Endothelial cell of umbilical vein (primary cell): Measurements from ENCODE around the gene MFAP4.

Source experiments
- EZH2 ChIP-seq: IDR thresholded peaks from 2 replicates; pipeline ENCODE4 v1.6.1; 2012; ENCODE audit warnings: borderline replicate concordance, low read depth, mild to moderate bottlenecking, moderate library complexity, low read length, inconsistent platforms; ENCODE audit not compliant: severe bottlenecking
- FOS ChIP-seq: IDR thresholded peaks from 2 replicates; pipeline ENCODE4 v1.6.1; 2011; ENCODE audit warnings: mild to moderate bottlenecking, low read length, moderate library complexity, borderline replicate concordance; ENCODE audit not compliant: insufficient read depth
- MYC ChIP-seq: IDR thresholded peaks from one replicate; pipeline ENCODE4 v1.6.1; 2011; ENCODE audit warnings: mild to moderate bottlenecking, low read depth, low read length
- POLR2A ChIP-seq: IDR thresholded peaks from 2 replicates; pipeline ENCODE4 v1.6.1; 2012; ENCODE audit warnings: low read depth, mild to moderate bottlenecking, control low read depth, low read length
- POLR2AphosphoS5 ChIP-seq: IDR thresholded peaks from 2 replicates; pipeline ENCODE4 v1.6.1; 2012; ENCODE audit warnings: low read depth, mild to moderate bottlenecking, control low read depth, low read length, moderate library complexity; ENCODE audit not compliant: insufficient read depth
- TF ChIP-seq, protein P1 (sequence below), 2 donors: IDR thresholded peaks; 1 replicate in 1 of 2; 2 replicates in 1 of 2; pipeline ENCODE4 v1.5.1; 2011; ENCODE audit warnings: low read length in 2 of 2, mild to moderate bottlenecking in 2 of 2, moderate library complexity in 2 of 2, control low read depth in 1 of 2, inconsistent platforms in 1 of 2, low read depth in 1 of 2; ENCODE audit not compliant: insufficient read depth in 1 of 2; ENCODE audit errors: extremely low read depth in 1 of 2
- TF ChIP-seq, protein P2 (sequence below): IDR thresholded peaks from 2 replicates; pipeline ENCODE4 v1.6.1; 2011; ENCODE audit not compliant: insufficient read depth, insufficient read length

DNA sequence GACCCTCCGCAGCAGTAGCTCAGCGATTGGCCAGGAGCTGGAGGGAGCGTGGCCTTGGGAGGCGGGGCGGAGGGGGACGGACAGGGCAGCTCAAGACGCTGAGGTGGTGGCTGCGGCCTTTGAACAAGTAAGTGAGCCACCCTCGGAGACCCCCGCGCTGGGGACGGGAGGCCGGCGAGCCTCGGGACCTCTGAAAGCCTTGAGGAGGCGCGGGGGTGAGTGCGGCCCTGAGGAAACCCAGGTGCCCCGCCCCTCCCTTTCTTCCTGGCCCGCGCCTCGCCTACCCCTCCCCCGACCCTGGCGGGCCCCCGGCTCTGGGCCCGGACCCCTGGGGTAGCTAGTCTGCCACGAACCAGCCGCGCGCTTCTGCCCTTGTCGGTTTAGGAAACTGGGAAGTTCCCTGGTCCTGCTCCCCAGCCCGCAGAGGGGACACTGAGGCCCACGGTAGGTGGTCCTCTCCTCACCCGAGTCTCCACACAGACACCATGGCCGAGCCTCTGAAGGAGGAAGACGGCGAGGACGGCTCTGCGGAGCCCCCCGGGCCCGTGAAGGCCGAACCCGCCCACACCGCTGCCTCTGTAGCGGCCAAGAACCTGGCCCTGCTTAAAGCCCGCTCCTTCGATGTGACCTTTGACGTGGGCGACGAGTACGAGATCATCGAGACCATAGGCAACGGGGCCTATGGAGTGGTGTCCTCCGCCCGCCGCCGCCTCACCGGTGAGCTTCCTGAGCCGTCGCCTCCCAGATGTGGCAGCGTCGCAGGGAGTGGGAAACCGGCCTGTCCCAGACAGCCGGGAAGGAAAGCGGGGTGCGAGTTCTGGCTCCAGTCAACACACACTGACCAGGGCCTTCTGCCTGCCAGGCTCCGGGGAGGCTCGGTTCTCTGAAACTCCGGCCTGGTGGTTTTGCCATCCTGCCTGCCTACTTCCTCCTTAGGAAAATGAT, 8.3 kb downstream of the MFAP4 start, which contains the start of gene MAPK7:
- TF ChIP-seq, protein P1, sequence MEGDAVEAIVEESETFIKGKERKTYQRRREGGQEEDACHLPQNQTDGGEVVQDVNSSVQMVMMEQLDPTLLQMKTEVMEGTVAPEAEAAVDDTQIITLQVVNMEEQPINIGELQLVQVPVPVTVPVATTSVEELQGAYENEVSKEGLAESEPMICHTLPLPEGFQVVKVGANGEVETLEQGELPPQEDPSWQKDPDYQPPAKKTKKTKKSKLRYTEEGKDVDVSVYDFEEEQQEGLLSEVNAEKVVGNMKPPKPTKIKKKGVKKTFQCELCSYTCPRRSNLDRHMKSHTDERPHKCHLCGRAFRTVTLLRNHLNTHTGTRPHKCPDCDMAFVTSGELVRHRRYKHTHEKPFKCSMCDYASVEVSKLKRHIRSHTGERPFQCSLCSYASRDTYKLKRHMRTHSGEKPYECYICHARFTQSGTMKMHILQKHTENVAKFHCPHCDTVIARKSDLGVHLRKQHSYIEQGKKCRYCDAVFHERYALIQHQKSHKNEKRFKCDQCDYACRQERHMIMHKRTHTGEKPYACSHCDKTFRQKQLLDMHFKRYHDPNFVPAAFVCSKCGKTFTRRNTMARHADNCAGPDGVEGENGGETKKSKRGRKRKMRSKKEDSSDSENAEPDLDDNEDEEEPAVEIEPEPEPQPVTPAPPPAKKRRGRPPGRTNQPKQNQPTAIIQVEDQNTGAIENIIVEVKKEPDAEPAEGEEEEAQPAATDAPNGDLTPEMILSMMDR (IDR thresholded peaks at IDR 0.05; ENCODE audit: extremely low read depth in 1 of 2, insufficient read depth in 1 of 2, low read depth in 1 of 2, low read length in 2 of 2): no peak
- TF ChIP-seq POLR2A (no peak), EZH2 (no peak), MYC (no peak), POLR2AphosphoS5 (no peak), FOS (no peak)
- TF ChIP-seq, protein P2, sequence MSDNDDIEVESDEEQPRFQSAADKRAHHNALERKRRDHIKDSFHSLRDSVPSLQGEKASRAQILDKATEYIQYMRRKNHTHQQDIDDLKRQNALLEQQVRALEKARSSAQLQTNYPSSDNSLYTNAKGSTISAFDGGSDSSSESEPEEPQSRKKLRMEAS: no peak
